ENCODE measurements around the gene TTLL13. TPM values are rescaled to one million over a fixed set of nuclear protein-coding genes. Genes with fewer than 3 reads are reported as not detected.

TTLL13 gene
- total and polyA plus RNA-seq, 2 donors (not counting 1 experiment from before 2014, with no cell fraction given): 0.33 to 0.42 TPM

GRCh38 chr15:90264671-90265070 is 15.3 kb downstream of the TTLL13 start:
- peak overlapping the region; percentile 82 for H3K4me2 ChIP-seq (replicated peaks; ENCODE audit: low read depth, low read length, poor library complexity, severe bottlenecking)
- intact Hi-C loops (cut with micrococcal nuclease): loop anchor here (1.0 to 2.0 kb wide), 4 partner anchors 15 to 452 kb away; partner anchors contain the start of genes BLM, GDPGP1 and TTLL13
- ChIA-PET CTCF (no interaction called here), POLR2A (interaction anchor here (0.5 kb wide), 1 partner anchor 13 kb away, joined by 3 read pairs; no protein-coding TSS in a partner anchor)
- peaks cover 24% of the 10 kb centered on the region for H4K20me1 ChIP-seq (ENCODE audit: control insufficient read depth, insufficient read depth, low read length, poor library complexity, severe bottlenecking)
- DNase-seq: no peak
- no peaks in the 10 kb centered on the region for H3K9me3 ChIP-seq (ENCODE audit: control extremely low read depth in 1 of 3, control insufficient read depth in 2 of 3, insufficient read depth in 1 of 3, low read length in 2 of 3)
- peak overlapping the region; percentile 96 for H2AFZ ChIP-seq (ENCODE audit: insufficient read depth, low read depth, low read length, poor library complexity, severe bottlenecking)
- H3K4me1 ChIP-seq (ENCODE audit: control insufficient read depth in 2 of 2, insufficient read depth in 2 of 2, low read length in 2 of 2): peaks cover 36 to 38% of the 10 kb centered on the region in 2 donors
- Mint-ChIP-seq H3K9me3 (ENCODE audit: insufficient read depth) (no peaks in the 10 kb centered on the region), H3K4me1 (peaks cover 46% of the 10 kb centered on the region), H3K27ac (peak overlapping the region; percentile 98), H3K27me3 (no peaks in the 10 kb centered on the region), H3K4me3 (peak overlapping the region; percentile 95)
- TF ChIP-seq CTCF (IDR thresholded peaks at IDR 0.05): no peak
- no peak for TF ChIP-seq EZH2 (IDR thresholded peaks at IDR 0.05; ENCODE audit: borderline replicate concordance, insufficient read depth, low read depth, low read length, poor library complexity, severe bottlenecking)
- H3K27ac ChIP-seq (ENCODE audit: low read length in 2 of 2): peak overlapping the region; percentile 95 to 99
- peak overlapping the region; percentile 57 to 82 (median 76) for H3K4me3 ChIP-seq (ENCODE audit: control extremely low read depth in 1 of 5, extremely low read depth in 1 of 5, insufficient read depth in 1 of 5, low read depth in 2 of 5, low read length in 4 of 5)
- peaks cover 42% of the 10 kb centered on the region for H3K79me2 ChIP-seq (ENCODE audit: control insufficient read depth, insufficient read depth, low read length)
- no peaks in the 10 kb centered on the region for H3K27me3 ChIP-seq (replicated peaks in 1 of 4; ENCODE audit: control extremely low read depth in 1 of 4, control insufficient read depth in 3 of 4, insufficient read depth in 4 of 4, low read length in 3 of 4)
- peaks cover 0 to 17% of the 10 kb centered on the region in 2 experiments for H3K36me3 ChIP-seq (replicated peaks in 1 of 2; ENCODE audit: control extremely low read depth in 1 of 2, control insufficient read depth in 1 of 2, extremely low read depth in 1 of 2, insufficient read depth in 2 of 2, low read length in 1 of 2)
- H3K9ac ChIP-seq (ENCODE audit: low read length): peak overlapping the region; percentile 83
- 47% methylated on average over 4 of the region's 4 CpGs for WGBS (ENCODE audit: insufficient coverage)
- no peak for ATAC-seq (ENCODE audit: low read depth)
